ENCODE measurements around the gene GIGYF2. TPM values are rescaled to one million over a fixed set of nuclear protein-coding genes. Genes with fewer than 3 reads are reported as not detected.

GIGYF2 gene
- total RNA-seq, 4 donors from 2014 or later: 40.8 to 146 (median 76.0) TPM

DNA sequence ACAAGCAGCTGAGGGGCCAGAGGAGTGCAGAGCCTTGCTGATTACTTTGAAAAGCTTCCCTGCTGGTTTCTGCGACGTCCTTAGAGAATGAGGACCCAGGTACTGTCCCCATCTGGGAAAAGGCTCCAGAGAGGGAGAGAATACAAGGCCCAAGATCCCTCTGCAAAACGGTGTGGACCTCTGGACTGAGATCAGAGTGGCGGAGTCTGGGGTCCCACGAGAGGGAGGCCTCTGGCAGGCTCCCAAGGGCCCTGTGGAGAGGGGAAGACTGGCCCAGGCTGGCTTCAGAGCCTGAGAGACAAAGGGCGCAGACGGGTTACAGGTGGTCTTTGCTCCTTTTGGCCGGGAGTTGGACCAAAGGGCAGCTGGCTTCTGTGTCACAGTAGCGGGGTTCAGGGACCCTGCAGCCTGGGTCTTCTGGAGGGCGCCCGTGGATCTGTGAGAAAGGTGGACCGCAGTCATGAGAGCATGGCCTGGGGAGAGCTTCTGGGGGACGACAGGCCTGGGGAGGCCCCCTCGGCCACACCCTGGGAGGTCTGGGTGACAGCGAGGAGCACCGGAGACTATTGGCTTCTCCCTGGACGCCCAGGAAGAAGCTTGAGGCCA lies 173.7 kb downstream of the GIGYF2 start:
- H3K36me3 ChIP-seq: no peaks in the 10 kb centered on the region
- no peak for DNase-seq
- no peak overlapping the region for H3K4me3 ChIP-seq
- intact Hi-C loops (cut with DNase I; ENCODE audit: low total_unique reads): no loop called here
- H3K4me1 ChIP-seq: peaks cover 14 to 37% (median 25%) of the 10 kb centered on the region in 4 donors
- no peak for TF ChIP-seq POLR2A (IDR thresholded peaks at IDR 0.05)
- no peak for TF ChIP-seq POLR2AphosphoS5 (IDR thresholded peaks at IDR 0.05)
- TF ChIP-seq EP300 (IDR thresholded peaks at IDR 0.05; ENCODE audit: low read depth): no peak
- TF ChIP-seq, protein P1, sequence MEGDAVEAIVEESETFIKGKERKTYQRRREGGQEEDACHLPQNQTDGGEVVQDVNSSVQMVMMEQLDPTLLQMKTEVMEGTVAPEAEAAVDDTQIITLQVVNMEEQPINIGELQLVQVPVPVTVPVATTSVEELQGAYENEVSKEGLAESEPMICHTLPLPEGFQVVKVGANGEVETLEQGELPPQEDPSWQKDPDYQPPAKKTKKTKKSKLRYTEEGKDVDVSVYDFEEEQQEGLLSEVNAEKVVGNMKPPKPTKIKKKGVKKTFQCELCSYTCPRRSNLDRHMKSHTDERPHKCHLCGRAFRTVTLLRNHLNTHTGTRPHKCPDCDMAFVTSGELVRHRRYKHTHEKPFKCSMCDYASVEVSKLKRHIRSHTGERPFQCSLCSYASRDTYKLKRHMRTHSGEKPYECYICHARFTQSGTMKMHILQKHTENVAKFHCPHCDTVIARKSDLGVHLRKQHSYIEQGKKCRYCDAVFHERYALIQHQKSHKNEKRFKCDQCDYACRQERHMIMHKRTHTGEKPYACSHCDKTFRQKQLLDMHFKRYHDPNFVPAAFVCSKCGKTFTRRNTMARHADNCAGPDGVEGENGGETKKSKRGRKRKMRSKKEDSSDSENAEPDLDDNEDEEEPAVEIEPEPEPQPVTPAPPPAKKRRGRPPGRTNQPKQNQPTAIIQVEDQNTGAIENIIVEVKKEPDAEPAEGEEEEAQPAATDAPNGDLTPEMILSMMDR (IDR thresholded peaks at IDR 0.05): no peak
- peaks cover 7% of the 10 kb centered on the region for H3K27me3 ChIP-seq
- no peaks in the 10 kb centered on the region for H3K9me3 ChIP-seq
- 80% methylated on average over 17 of the region's 17 CpGs; no CpG with 5 or more reads in 1 of the 2 donors for WGBS, 2 donors (ENCODE audit: low coverage in 1 of 2)
- no peak overlapping the region for H3K27ac ChIP-seq
- in situ Hi-C loops (cut with MboI; ENCODE audit: low pct_ligation_motif_present in 1 of 4, low pct_unique_long_range_greater_than_20kb in 1 of 4, low sequenced_read_pairs in 3 of 4): loop anchor here in 3 of 4 donors (25.0 kb wide), 2 partner anchors 166 to 391 kb away; partner anchors contain the start of genes ATG16L1 (in 3 of the 3) and NEU2 (in 1 of the 3)

DNA sequence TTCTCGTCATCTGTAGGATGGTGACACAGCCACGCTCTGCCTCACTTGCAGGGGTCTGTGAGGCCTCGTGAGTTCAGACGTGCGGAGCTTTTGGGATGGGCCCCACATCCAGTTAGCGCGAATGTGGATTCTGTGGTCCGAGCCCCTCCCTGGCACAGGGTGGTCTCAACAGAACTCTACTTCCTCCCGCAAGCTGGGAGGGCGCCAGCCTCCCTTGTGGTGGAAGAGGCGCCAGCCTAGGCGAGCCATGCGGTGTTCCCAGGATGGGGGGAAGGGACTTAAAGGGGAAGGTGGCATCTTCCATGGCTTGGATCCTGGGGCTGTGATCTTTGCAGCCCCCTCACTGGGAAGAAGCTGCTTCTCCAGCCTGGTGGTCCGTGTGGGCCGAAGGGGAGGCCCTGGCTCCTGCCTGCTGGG lies 174.3 kb downstream of the GIGYF2 start:
- no peak for DNase-seq
- Histone ChIP-seq H3K27ac (no peak overlapping the region), H3K4me1 (peaks cover 16 to 34% (median 24%) of the 10 kb centered on the region in 4 donors), H3K36me3 (no peaks in the 10 kb centered on the region), H3K9me3 (no peaks in the 10 kb centered on the region), H3K27me3 (peaks cover 12% of the 10 kb centered on the region), H3K4me3 (no peak overlapping the region)
- in situ Hi-C loops (cut with MboI; ENCODE audit: low pct_ligation_motif_present in 1 of 4, low pct_unique_long_range_greater_than_20kb in 1 of 4, low sequenced_read_pairs in 3 of 4) (loop anchor here in 3 of 4 donors (25.0 kb wide), 2 partner anchors 166 to 391 kb away; partner anchors contain the start of genes ATG16L1 (in 3 of the 3) and NEU2 (in 1 of the 3)), intact Hi-C loops (cut with DNase I; ENCODE audit: low total_unique reads) (no loop called here)
- TF ChIP-seq, protein P1 (IDR thresholded peaks at IDR 0.05): no peak
- TF ChIP-seq POLR2AphosphoS5 (IDR thresholded peaks at IDR 0.05) (no peak), POLR2A (IDR thresholded peaks at IDR 0.05) (no peak), EP300 (IDR thresholded peaks at IDR 0.05; ENCODE audit: low read depth) (no peak)
- 80% methylated on average over 15 of the region's 15 CpGs; no CpG with 5 or more reads in 1 of the 2 donors for WGBS, 2 donors (ENCODE audit: low coverage in 1 of 2)

DNA sequence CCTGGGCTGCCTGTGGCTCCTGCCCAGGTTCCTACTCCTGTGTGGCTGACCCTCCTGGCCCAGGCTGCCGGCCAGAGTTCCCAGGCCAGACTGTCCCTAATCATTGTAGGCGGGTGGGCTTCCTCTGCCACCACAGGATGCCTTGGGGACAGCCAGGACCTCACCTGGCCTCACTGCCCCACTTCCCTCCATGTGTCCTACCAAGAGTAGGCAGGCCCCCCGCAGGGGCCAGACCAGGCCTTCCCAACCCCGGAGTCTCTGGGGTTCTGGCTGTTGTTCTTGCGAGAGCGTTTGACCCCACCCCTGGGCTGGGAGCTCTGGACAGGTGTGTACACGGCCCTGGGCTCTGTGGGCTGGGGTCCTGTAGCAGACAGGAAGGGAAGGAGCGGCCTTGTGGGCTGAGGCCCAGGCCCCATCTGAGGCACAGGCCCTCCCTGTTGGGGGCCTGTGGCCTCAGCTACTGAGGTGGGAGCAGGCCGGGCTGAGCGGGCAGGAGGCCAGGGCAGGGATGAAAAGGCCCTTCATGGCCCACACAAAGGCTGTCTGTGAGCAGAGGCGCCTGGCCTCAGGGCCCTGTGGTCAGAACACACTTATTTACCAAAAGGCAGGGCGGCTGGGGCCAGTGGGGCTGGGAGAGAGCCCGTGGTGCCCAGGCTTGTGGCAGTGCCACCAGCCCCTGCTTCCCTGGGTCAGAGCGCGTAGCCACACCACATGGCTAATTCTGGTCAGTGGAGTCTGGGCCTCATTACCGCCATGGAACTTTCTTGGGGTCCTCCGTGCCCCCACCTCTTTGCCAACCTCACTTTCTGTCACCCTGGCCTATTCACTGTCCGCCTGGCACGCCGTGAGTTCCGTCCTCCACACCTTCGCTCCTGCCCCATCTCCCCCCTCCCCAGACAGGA lies 175.0 kb downstream of the GIGYF2 start:
- no peaks in the 10 kb centered on the region for H3K9me3 ChIP-seq
- in situ Hi-C loops (cut with MboI; ENCODE audit: low pct_ligation_motif_present in 1 of 4, low pct_unique_long_range_greater_than_20kb in 1 of 4, low sequenced_read_pairs in 3 of 4): loop anchor here in 3 of 4 donors (25.0 kb wide), 2 partner anchors 165 to 390 kb away; partner anchors contain the start of genes ATG16L1 (in 3 of the 3) and NEU2 (in 1 of the 3)

More for the DNA sequence above, 175.0 kb downstream of the GIGYF2 start:
- Histone ChIP-seq H3K27me3 (peaks cover 19% of the 10 kb centered on the region), H3K4me1 (peaks cover 16 to 40% (median 24%) of the 10 kb centered on the region in 4 donors), H3K27ac (peak overlapping the region in 1 of 4 donors; percentile 93), H3K4me3 (no peak overlapping the region), H3K36me3 (no peaks in the 10 kb centered on the region)
- TF ChIP-seq, protein P1 (IDR thresholded peaks at IDR 0.05): no peak
- TF ChIP-seq EP300 (IDR thresholded peaks at IDR 0.05; ENCODE audit: low read depth) (no peak), POLR2AphosphoS5 (IDR thresholded peaks at IDR 0.05) (no peak), POLR2A (IDR thresholded peaks at IDR 0.05) (no peak)
- WGBS, 2 donors (ENCODE audit: low coverage in 1 of 2): 94% methylated on average over 15 of the region's 22 CpGs; no CpG with 5 or more reads in 1 of the 2 donors
- intact Hi-C loops (cut with DNase I; ENCODE audit: low total_unique reads): no loop called here
- DNase-seq: no peak

All from transverse colon (tissue), 4 donors.